ENCODE results near the gene PPP1CB. TPM values are rescaled to one million over a fixed set of nuclear protein-coding genes. Genes with fewer than 3 reads are reported as not detected.

PPP1CB gene
- total RNA-seq, 2 experiments from 2014 or later: 229 to 232 TPM

DNA sequence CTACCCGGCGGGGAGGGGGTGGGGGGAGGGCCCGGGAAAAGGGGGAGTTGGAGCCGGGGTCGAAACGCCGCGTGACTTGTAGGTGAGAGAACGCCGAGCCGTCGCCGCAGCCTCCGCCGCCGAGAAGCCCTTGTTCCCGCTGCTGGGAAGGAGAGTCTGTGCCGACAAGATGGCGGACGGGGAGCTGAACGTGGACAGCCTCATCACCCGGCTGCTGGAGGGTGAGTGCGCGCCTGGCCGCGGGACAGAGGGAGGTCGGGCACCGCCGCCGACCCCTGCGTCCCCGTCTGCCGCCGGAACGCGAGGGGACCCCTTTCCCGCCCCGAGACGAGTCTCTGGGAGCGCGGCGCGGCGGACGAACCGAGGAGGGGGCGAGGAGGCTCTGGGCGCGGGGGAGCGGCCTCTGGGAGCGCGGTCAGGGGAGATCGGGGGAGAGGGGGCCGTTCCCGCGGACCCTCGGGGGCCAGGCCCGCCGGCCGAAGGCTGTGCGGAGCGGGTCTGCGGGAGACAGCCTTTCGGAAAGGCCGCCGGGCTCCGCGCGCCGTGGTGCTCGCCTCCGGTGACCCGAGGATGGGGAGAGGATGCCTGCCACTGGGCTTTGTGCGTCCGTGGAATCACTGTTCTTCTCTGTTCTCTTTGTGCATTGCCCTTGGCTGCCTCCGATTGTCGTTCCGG lies 463 bp downstream of the PPP1CB start:
- no peaks in the 10 kb centered on the region for H3K9me3 Mint-ChIP-seq
- peaks cover 56% of the 10 kb centered on the region for H3K4me1 Mint-ChIP-seq

DNA sequence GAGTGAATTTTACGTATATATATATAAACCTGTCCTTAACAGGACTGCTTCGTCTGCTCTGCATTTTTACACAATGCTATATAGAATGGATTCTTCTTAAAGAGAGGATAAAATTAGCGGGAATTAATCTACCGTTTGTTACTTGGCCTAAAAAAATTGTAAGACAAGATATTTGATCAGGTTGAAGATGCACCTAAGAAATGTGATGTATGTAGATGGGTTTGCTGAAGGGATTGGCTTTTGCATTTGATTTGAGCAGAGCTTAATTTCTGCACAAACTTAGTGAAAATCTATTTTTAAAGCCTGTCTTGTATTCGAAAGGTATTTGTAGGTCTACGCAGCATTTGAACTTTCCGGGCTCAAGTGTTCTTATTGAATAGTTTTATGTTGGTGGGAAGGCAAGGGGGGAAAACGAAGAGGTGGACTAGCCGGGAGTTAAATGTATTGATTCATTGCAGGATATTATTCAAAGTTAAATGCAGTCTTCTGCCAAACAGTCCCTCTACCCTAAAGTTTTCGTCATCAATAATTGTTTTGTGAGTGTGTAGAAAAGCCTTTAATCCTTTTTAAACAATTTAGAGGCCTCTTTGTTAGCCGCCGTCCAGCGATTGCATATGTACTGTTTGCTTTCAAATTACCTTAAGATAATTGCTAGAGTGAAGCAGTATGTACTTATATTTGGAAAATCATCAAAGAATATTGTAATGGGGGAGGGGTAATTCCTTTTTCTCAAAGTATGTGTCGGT lies 1.2 kb downstream of the PPP1CB start:
- Mint-ChIP-seq H3K36me3 (peaks cover 34% of the 10 kb centered on the region), H3K9me3 (no peaks in the 10 kb centered on the region), H3K4me3 (peak overlapping the region; percentile 86), H3K27ac (peak overlapping the region; percentile 98), H3K4me1 (peaks cover 58% of the 10 kb centered on the region), H3K27me3 (no peaks in the 10 kb centered on the region)
- DNase-seq: no peak

More for the DNA sequence above, 463 bp downstream of the PPP1CB start:
- Mint-ChIP-seq H3K27ac (peak overlapping the region; percentile 98), H3K27me3 (no peaks in the 10 kb centered on the region), H3K4me3 (peak overlapping the region; percentile 86), H3K36me3 (peaks cover 30% of the 10 kb centered on the region)
- DNase-seq: peak; percentile 37

DNA sequence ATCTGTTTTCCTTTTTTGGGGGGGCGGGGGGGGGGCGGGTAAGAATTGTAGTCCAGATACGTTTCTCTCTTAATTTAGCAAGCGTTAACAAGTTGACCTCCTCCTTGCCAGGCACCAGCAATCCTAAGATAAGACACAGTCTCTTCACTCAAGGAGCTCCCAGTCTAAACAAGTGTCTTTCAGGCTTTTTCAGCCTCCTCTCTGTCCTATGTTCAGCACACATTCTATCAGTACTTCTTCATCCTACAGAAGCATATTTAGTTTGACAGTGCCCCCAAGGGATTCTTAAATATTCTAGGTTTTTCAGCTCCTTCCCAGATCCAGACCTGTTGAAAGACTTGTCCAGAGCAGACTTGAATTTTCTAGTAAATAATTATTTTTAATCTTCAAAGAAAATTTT lies 2.7 kb downstream of the PPP1CB start:
- no peaks in the 10 kb centered on the region for H3K9me3 Mint-ChIP-seq
- DNase-seq: no peak
- H3K4me3 Mint-ChIP-seq: peak overlapping the region; percentile 43
- H3K27me3 Mint-ChIP-seq: no peaks in the 10 kb centered on the region
- peak overlapping the region; percentile 26 for H3K27ac Mint-ChIP-seq
- H3K4me1 Mint-ChIP-seq: peaks cover 55% of the 10 kb centered on the region
- peaks cover 29% of the 10 kb centered on the region for H3K36me3 Mint-ChIP-seq

DNA sequence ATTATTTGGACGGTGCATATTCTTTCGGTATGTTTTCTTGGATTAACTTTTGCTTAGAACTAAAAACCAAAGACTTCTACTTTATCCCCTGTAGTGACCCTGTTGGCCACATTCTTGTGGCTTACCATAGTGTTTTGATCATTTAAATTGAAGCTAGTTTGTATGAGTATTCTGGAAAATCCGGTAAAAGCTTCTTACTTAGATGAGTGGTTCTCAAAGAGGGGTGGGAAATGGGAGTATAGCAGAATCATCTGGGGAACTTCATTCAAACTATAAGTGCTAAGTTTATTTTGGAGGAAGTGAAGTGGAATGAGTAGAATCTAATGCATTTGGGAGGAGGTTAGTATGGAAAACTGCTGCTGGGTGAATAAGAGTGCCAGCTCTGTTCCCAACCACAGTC lies 3.8 kb downstream of the PPP1CB start:
- Mint-ChIP-seq H3K4me3 (peak overlapping the region; percentile 7), H3K27me3 (no peaks in the 10 kb centered on the region), H3K27ac (no peak overlapping the region), H3K36me3 (peaks cover 29% of the 10 kb centered on the region), H3K4me1 (peaks cover 45% of the 10 kb centered on the region), H3K9me3 (no peaks in the 10 kb centered on the region)
- DNase-seq: no peak

DNA sequence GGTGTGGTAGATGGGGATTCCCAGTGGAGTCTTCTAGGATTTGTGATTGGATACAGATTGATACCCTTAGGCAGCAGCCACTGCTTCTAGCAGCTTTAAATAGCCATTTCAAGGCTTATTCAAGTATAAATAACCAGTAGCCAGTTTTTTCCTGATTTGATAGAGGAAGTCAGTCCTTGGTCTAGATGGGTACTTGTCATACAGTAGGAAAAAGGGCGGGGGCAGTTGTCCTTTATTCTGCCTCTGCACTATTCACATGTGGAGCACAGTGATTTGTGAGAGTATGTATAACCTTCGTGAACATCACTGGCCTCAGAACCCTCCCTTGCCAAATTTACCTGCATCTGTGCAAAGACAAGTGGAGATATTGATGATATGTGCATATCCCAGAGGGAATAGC lies 6.8 kb downstream of the PPP1CB start:
- H3K9me3 Mint-ChIP-seq: no peaks in the 10 kb centered on the region
- no peak overlapping the region for H3K27ac Mint-ChIP-seq
- H3K27me3 Mint-ChIP-seq: no peaks in the 10 kb centered on the region
- peaks cover 61% of the 10 kb centered on the region for H3K4me1 Mint-ChIP-seq
- H3K36me3 Mint-ChIP-seq: peaks cover 26% of the 10 kb centered on the region
- DNase-seq: no peak
- no peak overlapping the region for H3K4me3 Mint-ChIP-seq

DNA sequence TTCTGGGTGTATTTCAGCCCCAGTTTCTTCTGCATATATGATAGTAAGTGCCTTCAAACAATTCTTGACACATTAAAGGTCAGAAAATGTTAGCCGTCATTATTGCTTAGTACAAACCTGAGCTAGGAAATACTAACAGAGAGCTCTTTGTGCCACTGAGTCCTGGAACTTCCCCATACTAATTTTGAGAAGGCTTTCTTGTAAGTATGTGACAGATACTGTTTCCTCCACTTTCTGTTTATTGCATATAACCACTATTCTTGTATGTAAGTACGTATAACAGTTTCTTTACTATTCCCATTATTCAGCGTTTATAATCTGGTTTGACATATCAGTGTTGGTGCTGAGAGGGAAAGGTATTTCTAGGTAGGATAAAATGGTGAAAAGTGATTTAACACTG lies 9.8 kb downstream of the PPP1CB start:
- Mint-ChIP-seq H3K9me3 (no peaks in the 10 kb centered on the region), H3K4me1 (peaks cover 68% of the 10 kb centered on the region), H3K27ac (no peak overlapping the region), H3K36me3 (peaks cover 33% of the 10 kb centered on the region), H3K27me3 (no peaks in the 10 kb centered on the region), H3K4me3 (no peak overlapping the region)
- no peak for DNase-seq

DNA sequence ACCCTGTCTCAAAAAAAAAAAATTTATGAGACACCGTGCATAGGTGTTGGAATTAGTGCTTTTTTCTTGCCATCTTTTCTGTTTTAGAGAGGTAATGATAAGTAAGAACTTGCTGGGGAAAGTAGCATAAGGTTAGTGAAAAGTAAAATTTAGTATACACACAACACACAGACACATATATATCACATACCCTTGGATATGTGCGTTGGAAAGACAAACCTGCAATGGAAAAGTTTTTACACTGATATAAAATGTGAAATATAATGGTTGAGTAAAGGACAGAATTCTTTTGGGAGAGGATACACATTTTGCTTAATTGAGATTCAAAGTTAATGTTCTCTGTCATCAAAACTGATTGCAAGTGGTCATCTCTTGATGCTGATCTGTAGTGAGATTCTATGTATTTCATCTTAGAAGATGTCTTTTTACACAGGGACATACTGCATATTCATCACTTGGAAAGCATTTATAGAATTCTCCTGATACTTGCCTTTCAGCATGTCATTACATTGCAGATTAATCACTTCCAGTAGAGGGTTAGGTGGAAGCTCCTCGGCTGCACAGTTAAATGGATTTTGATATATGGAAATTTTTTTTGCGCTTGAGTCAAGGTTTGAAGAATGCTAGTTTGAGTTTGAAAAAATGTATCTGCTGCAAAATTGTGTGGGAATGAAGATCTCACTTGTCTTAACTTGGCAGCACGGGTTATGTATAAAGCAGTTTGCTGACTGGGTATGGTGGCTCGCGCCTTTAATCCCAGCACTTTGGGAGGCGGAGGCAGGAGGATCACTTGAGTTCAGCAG lies 13.5 kb downstream of the PPP1CB start:
- Mint-ChIP-seq H3K9me3 (peaks cover 5% of the 10 kb centered on the region), H3K36me3 (peaks cover 39% of the 10 kb centered on the region), H3K4me1 (peaks cover 72% of the 10 kb centered on the region), H3K27ac (peak overlapping the region; percentile 14), H3K4me3 (no peak overlapping the region), H3K27me3 (no peaks in the 10 kb centered on the region)
- DNase-seq: no peak

DNA sequence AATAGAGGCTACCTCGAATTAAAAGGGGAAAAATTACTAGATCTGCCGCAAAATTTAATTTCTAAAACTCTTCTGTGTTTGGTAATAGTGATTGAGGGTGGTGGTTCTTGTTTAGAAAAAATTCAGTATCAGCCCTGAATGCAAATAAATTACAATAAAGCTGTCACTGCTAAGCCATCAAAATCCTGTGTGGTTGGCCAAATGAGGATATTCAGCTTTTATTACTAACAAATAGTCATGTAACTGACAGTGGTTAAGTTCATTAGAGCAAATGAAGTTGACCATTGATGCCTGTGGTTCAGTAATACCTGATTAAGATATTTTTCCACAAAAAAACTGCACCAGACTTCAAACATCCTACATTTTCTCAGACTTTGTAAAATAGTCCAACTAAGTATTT lies 14.4 kb downstream of the PPP1CB start:
- no peak overlapping the region for H3K4me3 Mint-ChIP-seq
- H3K9me3 Mint-ChIP-seq: peaks cover 5% of the 10 kb centered on the region
- peaks cover 75% of the 10 kb centered on the region for H3K4me1 Mint-ChIP-seq
- no peak overlapping the region for H3K27ac Mint-ChIP-seq
- DNase-seq: no peak
- H3K27me3 Mint-ChIP-seq: no peaks in the 10 kb centered on the region
- peaks cover 42% of the 10 kb centered on the region for H3K36me3 Mint-ChIP-seq

DNA sequence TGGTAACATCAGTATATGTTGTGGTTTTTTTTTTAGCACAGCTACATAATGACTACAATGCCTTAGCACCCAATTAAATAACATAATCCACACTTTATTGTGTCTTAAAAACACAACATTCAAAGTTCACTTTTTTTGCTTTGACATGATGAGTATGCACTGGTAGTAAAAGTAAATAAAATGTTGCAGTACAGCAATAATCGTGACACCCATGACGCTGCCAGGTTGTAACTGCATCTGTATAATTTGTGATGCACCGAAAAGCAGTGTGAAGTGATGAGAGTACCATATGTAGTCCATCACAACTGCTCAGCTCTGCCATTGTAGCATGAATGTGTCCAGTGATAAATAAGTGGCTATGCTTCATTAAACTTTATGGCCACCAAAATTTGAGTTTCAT lies 15.7 kb downstream of the PPP1CB start:
- peaks cover 38% of the 10 kb centered on the region for H3K36me3 Mint-ChIP-seq
- no peaks in the 10 kb centered on the region for H3K27me3 Mint-ChIP-seq
- peaks cover 5% of the 10 kb centered on the region for H3K9me3 Mint-ChIP-seq
- H3K4me3 Mint-ChIP-seq: no peak overlapping the region
- H3K27ac Mint-ChIP-seq: no peak overlapping the region
- H3K4me1 Mint-ChIP-seq: peaks cover 75% of the 10 kb centered on the region
- no peak for DNase-seq

DNA sequence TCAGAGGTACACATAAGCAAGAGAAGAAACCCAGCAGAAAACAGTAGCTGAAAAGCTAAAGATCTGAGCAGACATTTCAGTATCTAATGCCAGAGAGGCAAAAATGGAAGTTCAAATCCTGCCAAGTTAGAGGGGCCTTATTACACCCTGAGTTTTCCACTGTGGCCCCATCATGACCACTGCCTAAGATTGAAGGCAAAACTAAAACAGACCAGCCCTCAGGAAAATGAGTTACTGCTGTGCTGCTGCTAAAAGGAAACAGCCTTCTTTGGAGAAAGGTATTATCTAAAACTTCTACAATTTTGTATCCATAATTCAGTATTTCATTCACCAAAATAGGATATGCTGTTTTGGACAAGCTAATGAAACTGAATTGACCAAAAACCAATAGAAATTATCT lies 16.8 kb downstream of the PPP1CB start:
- peaks cover 72% of the 10 kb centered on the region for H3K4me1 Mint-ChIP-seq
- no peaks in the 10 kb centered on the region for H3K27me3 Mint-ChIP-seq
- H3K27ac Mint-ChIP-seq: peak overlapping the region; percentile 22
- DNase-seq: no peak
- no peak overlapping the region for H3K4me3 Mint-ChIP-seq
- peaks cover 38% of the 10 kb centered on the region for H3K36me3 Mint-ChIP-seq
- peaks cover 5% of the 10 kb centered on the region for H3K9me3 Mint-ChIP-seq

DNA sequence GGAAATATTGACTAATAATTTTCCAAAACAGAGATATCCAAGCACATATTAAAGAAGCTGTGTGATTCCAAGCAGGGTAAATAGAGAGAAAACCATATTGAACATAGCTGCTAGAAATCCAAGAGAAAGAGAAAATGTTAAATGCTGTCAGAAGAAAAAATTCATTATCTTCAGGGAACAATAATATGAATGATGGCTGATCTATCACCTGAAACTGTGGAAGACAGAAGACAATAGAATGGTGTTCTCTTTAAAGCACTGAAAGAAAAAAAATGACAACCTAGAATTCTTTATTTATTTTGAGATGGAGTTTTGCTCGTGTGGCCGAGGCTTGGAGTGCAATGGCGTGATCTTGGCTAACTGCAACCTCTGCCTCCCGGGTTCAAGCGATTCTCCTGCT lies 17.3 kb downstream of the PPP1CB start:
- no peak for DNase-seq
- Mint-ChIP-seq H3K9me3 (peaks cover 5% of the 10 kb centered on the region), H3K4me3 (no peak overlapping the region), H3K4me1 (peaks cover 71% of the 10 kb centered on the region), H3K27me3 (no peaks in the 10 kb centered on the region), H3K27ac (no peak overlapping the region), H3K36me3 (peaks cover 36% of the 10 kb centered on the region)

DNA sequence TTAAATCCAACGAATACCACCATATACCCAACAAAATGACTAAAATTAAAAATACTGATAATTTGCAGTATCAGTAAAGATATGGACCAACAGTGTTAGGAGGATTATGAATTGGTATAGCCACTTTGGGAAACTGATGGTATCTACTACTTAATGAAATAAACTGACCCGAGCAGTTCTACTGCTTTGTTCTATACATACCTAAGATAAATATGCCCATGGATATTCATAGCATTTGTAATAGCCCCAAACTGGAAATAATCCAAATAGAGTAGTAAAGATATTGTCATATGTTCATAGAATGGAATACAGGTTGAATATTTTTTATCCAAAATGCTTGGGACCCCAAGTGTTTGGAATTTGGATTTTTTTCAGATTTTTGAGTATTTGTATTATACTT lies 20.7 kb downstream of the PPP1CB start:
- no peak for DNase-seq
- H3K36me3 Mint-ChIP-seq: peaks cover 25% of the 10 kb centered on the region
- H3K27ac Mint-ChIP-seq: no peak overlapping the region
- H3K4me3 Mint-ChIP-seq: no peak overlapping the region
- H3K27me3 Mint-ChIP-seq: no peaks in the 10 kb centered on the region
- H3K9me3 Mint-ChIP-seq: peaks cover 5% of the 10 kb centered on the region
- peaks cover 63% of the 10 kb centered on the region for H3K4me1 Mint-ChIP-seq

DNA sequence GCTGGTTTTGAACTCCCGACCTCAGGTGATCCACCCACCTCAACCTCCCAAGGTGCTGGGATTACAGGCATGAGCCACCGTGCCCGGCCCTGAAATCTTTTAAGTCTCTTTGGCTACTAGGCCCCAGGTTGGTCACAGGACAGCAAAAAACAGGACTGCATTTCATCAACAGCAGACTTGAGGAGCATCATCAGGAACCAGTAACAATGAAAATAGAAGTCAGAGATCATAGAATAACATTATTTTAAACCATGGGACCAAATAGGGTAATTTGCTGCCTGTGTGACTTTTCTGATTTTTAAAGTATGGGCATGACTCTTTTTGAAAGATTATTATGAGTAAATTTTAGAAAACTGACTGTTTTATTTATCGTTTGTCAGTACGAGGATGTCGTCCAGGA lies 24.8 kb downstream of the PPP1CB start:
- DNase-seq: no peak
- peaks cover 16% of the 10 kb centered on the region for H3K36me3 Mint-ChIP-seq
- H3K27ac Mint-ChIP-seq: no peak overlapping the region
- no peak overlapping the region for H3K4me3 Mint-ChIP-seq
- no peaks in the 10 kb centered on the region for H3K9me3 Mint-ChIP-seq
- H3K27me3 Mint-ChIP-seq: no peaks in the 10 kb centered on the region
- H3K4me1 Mint-ChIP-seq: peaks cover 40% of the 10 kb centered on the region

DNA sequence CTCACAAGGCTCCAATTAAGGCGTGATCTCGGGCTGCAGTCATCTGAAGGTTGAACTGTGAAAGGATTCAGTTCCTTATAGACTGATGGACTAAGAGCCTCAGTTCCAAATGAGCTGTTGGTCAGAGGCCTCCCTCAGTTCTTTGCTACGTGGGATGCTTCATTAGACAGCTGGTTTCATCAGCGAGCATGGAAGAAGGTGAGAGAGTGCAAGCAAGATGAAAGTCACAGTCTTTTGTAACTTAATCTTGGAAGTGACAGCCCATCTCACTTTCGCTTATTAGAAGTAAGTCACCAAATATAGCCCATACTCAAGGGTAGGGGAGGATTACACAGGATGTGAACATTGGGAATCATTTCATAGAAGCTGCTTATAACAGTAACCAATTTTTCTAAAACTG lies 26.8 kb downstream of the PPP1CB start:
- H3K36me3 Mint-ChIP-seq: peaks cover 18% of the 10 kb centered on the region

DNA sequence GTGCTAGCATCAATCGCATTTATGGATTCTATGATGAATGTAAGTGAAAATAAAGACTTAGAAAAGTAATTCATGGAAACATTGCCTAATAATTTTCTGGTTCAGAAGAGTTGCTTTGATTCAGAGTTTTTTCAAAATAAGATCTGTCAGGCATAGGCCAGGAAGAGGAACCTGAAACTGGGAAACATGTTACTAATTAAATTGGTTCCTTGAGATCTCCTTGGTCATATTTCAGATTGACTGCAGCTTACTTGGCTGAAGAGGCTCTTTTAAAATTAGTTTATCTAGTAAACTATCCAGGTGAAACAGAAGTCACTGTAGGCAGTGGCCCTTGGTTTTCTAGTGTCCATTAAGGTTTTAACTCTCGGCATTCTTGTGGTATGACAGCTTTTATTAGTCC lies 27.4 kb downstream of the PPP1CB start:
- Mint-ChIP-seq H3K27ac (no peak overlapping the region), H3K9me3 (no peaks in the 10 kb centered on the region), H3K36me3 (peaks cover 18% of the 10 kb centered on the region), H3K4me1 (peaks cover 24% of the 10 kb centered on the region), H3K4me3 (no peak overlapping the region), H3K27me3 (no peaks in the 10 kb centered on the region)
- DNase-seq: no peak

More for the DNA sequence above, 26.8 kb downstream of the PPP1CB start:
- Mint-ChIP-seq H3K9me3 (no peaks in the 10 kb centered on the region), H3K4me3 (no peak overlapping the region), H3K4me1 (peaks cover 28% of the 10 kb centered on the region), H3K27ac (peak overlapping the region; percentile 45), H3K27me3 (no peaks in the 10 kb centered on the region)
- no peak for DNase-seq
